Measurements from ENCODE around the gene FAM72C.
"Not testable (repeated sequence)": the region's sequence is repeated elsewhere in the genome, so short reads cannot be mapped to it uniquely, and the experiment has no call there.

FAM72C gene

GRCh38 chr1:143984721-143985473, 13.1 kb upstream of the FAM72C start:
- not testable (repeated sequence) for DNase-seq (ENCODE audit: extremely low read depth, low read depth)

- not testable (repeated sequence) for DNase-seq (ENCODE audit: extremely low read depth, low read depth)
These were observed 2.6 kb upstream of the FAM72C start for GRCh38 chr1:143974416-143974815.

- DNase-seq (ENCODE audit: extremely low read depth, low read depth): not testable (repeated sequence)
These were observed 2.2 kb upstream of the FAM72C start for GRCh38 chr1:143973876-143974414.

GRCh38 chr1:143972753-143973326, 1.1 kb upstream of the FAM72C start:
- DNase-seq (ENCODE audit: extremely low read depth, low read depth): not testable (repeated sequence)

- not testable (repeated sequence) for DNase-seq (ENCODE audit: extremely low read depth, low read depth)
These were observed 5.9 kb downstream of the FAM72C start for GRCh38 chr1:143965860-143966259.

- DNase-seq (ENCODE audit: extremely low read depth, low read depth): not testable (repeated sequence)
These were observed 7.5 kb downstream of the FAM72C start for GRCh38 chr1:143964294-143964693.

GRCh38 chr1:143955930-143956329, 15.9 kb downstream of the FAM72C start:
- not testable (repeated sequence) for DNase-seq (ENCODE audit: extremely low read depth, low read depth)

- DNase-seq (ENCODE audit: extremely low read depth, low read depth): not testable (repeated sequence)
These were observed 18.9 kb downstream of the FAM72C start for GRCh38 chr1:143952913-143953312.

- not testable (repeated sequence) for DNase-seq (ENCODE audit: extremely low read depth, low read depth)
These were observed 20.0 kb downstream of the FAM72C start for GRCh38 chr1:143951485-143952391.

- not testable (repeated sequence) for DNase-seq (ENCODE audit: extremely low read depth, low read depth)
These were observed 24.0 kb downstream of the FAM72C start for GRCh38 chr1:143947749-143948148.

- not testable (repeated sequence) for DNase-seq (ENCODE audit: extremely low read depth, low read depth)
These were observed 26.5 kb downstream of the FAM72C start for GRCh38 chr1:143945253-143945652.

GRCh38 chr1:143944576-143945240, 27.1 kb downstream of the FAM72C start:
- DNase-seq (ENCODE audit: extremely low read depth, low read depth): not testable (repeated sequence)

- DNase-seq (ENCODE audit: extremely low read depth, low read depth): not testable (repeated sequence)
These were observed 28.3 kb downstream of the FAM72C start for GRCh38 chr1:143943319-143943978.

- not testable (repeated sequence) for DNase-seq (ENCODE audit: extremely low read depth, low read depth)
These were observed 29.4 kb downstream of the FAM72C start for GRCh38 chr1:143942238-143942860.

GRCh38 chr1:143939666-143940065, 32.1 kb downstream of the FAM72C start:
- not testable (repeated sequence) for DNase-seq (ENCODE audit: extremely low read depth, low read depth)

- not testable (repeated sequence) for DNase-seq (ENCODE audit: extremely low read depth, low read depth)
These were observed 32.9 kb downstream of the FAM72C start for GRCh38 chr1:143938922-143939321.
